Esophagus squamous epithelium (tissue), 5 donors: Measurements from ENCODE around the gene CENPV. TPM values are rescaled to one million over a fixed set of nuclear protein-coding genes. Genes with fewer than 3 reads are reported as not detected.

Source experiments
- DNase-seq: peaks from one replicate; lab custom pipeline; 2025; lab: John Stamatoyannopoulos, UW
- H3K27ac ChIP-seq, 4 donors: fragments of 200-600 bp; sonication (generic); one replicate each; pipeline ENCODE4 v1.5.1; 2016 to 2019; ENCODE audit warnings: mild to moderate bottlenecking in 1 of 4
- H3K27me3 ChIP-seq, 4 donors: fragments of 200-600 bp; sonication (generic); 1 replicate in 3 of 4; 2 replicates in 1 of 4; pipeline versions ENCODE4 v1.5.1 to v1.6.0; 2017 to 2021; ENCODE audit warnings: antibody characterized with exemption in 1 of 4
- H3K36me3 ChIP-seq, 3 donors: fragments of 200-600 bp; sonication (generic); one replicate each; pipeline ENCODE4 v1.5.1; 2016 to 2019
- H3K4me1 ChIP-seq, 3 donors: fragments of 200-600 bp; sonication (generic); one replicate each; pipeline ENCODE4 v1.5.1; 2017 to 2019
- H3K4me3 ChIP-seq, 4 donors: fragments of 200-600 bp; sonication (generic); 1 replicate in 3 of 4; 2 replicates in 1 of 4; pipeline ENCODE4 v1.5.1; 2016 to 2019; ENCODE audit warnings: mild to moderate bottlenecking in 2 of 4, moderate library complexity in 1 of 4
- H3K9me3 ChIP-seq, 3 donors: fragments of 200-600 bp; sonication (generic); one replicate each; pipeline ENCODE4 v1.5.1; 2016 to 2019
- CTCF ChIP-seq, 6 experiments: fragments of 450-650 bp in 4 of 6; fragments of 200-600 bp in 2 of 6; sonication (generic) in 2 of 6; IDR thresholded peaks; one replicate each; pipeline ENCODE4 v1.5.1; 2016 to 2019; ENCODE audit warnings: antibody characterized with exemption in 6 of 6, mild to moderate bottlenecking in 4 of 6, moderate library complexity in 4 of 6
- POLR2A ChIP-seq, 4 donors: fragments of 450-650 bp; IDR thresholded peaks; one replicate each; pipeline ENCODE4 v1.6.1; 2017; ENCODE audit warnings: antibody characterized with exemption in 4 of 4, mild to moderate bottlenecking in 4 of 4, moderate library complexity in 3 of 4
- WGBS, 2 donors: methylation state at CpG; one replicate each; pipeline ENCODE4 v1.1.5; 2018; 5-methylcytosine and 5-hydroxymethylcytosine counted together
- intact Hi-C: fragments of 100-400 bp; cut with DNase I; formaldehyde crosslinking; loops from one replicate; pipeline ENCODE4 v1.15.0; 2022
- total RNA-seq, 4 donors: library from RNA; depleted of rRNA; stranded (reverse); fragments of >200 nt; gene quantifications; one replicate each; pipeline ENCODE4 v1.1.0, GENCODE V29; 2016
- donor health status: DM: yes; HTN: yes; CAD: no.

The CENPV gene
- total RNA-seq, 4 donors from 2014 or later = 0.56 to 5.1 (median 1.5) TPM

GRCh38 chr17:16302856-16303255, 50.4 kb downstream of the CENPV start:
- TF ChIP-seq CTCF (IDR thresholded peaks at IDR 0.05) = no peak
- TF ChIP-seq POLR2A (IDR thresholded peaks at IDR 0.05) = no peak
- DNase-seq = no peak
- Histone ChIP-seq H3K9me3 (no peaks in the 10 kb centered on the region), H3K4me1 (no peaks in the 10 kb centered on the region), H3K4me3 (no peak overlapping the region), H3K36me3 (peaks cover 0 to 52% (median 0%) of the 10 kb centered on the region in 3 donors), H3K27ac (no peak overlapping the region), H3K27me3 (no peaks in the 10 kb centered on the region)
- intact Hi-C loops = no loop called here
- WGBS, 2 donors = 79 to 89% methylated on average over 2 to 4 of the region's 4 CpGs

- intact Hi-C loops = no loop called here
- peaks cover 0 to 52% (median 0%) of the 10 kb centered on the region in 3 donors for H3K36me3 ChIP-seq
- 89 to 95% methylated on average over 13 of the region's 13 CpGs for whole genome bisulfite sequencing, 2 donors
- no peaks in the 10 kb centered on the region for H3K27me3 ChIP-seq
- H3K9me3 ChIP-seq = no peaks in the 10 kb centered on the region
- no peak overlapping the region for H3K27ac ChIP-seq
- no peak for DNase-seq
- no peak overlapping the region for H3K4me3 ChIP-seq
- H3K4me1 ChIP-seq = no peaks in the 10 kb centered on the region
- no peak for TF ChIP-seq POLR2A (IDR thresholded peaks at IDR 0.05)
- no peak for TF ChIP-seq CTCF (IDR thresholded peaks at IDR 0.05)
Observed at GRCh38 chr17:16301963-16302855, 51.1 kb downstream of the CENPV start.

GRCh38 chr17:16300554-16300953, 52.7 kb downstream of the CENPV start:
- no peak for TF ChIP-seq POLR2A (IDR thresholded peaks at IDR 0.05)
- no peak for TF ChIP-seq CTCF (IDR thresholded peaks at IDR 0.05)
- H3K36me3 ChIP-seq = peaks cover 0 to 46% (median 0%) of the 10 kb centered on the region in 3 donors
- intact Hi-C loops = no loop called here
- H3K9me3 ChIP-seq = no peaks in the 10 kb centered on the region
- no peaks in the 10 kb centered on the region for H3K27me3 ChIP-seq
- no peak overlapping the region for H3K4me3 ChIP-seq
- no peak for DNase-seq
- H3K4me1 ChIP-seq = no peaks in the 10 kb centered on the region
- WGBS, 2 donors = 60 to 92% methylated on average over 1 to 3 of the region's 3 CpGs
- H3K27ac ChIP-seq = no peak overlapping the region

GRCh38 chr17:16298140-16298662, 55.1 kb downstream of the CENPV start:
- H3K4me1 ChIP-seq = no peaks in the 10 kb centered on the region
- H3K27me3 ChIP-seq = no peaks in the 10 kb centered on the region
- intact Hi-C loops = no loop called here
- no peak overlapping the region for H3K4me3 ChIP-seq
- H3K36me3 ChIP-seq = peaks cover 0 to 35% (median 0%) of the 10 kb centered on the region in 3 donors
- WGBS, 2 donors = 57% methylated on average over 1 of the region's 1 CpG; no CpG with 5 or more reads in 1 of the 2 donors
- no peak overlapping the region for H3K27ac ChIP-seq
- H3K9me3 ChIP-seq = no peaks in the 10 kb centered on the region
- TF ChIP-seq POLR2A (IDR thresholded peaks at IDR 0.05) (no peak), CTCF (IDR thresholded peaks at IDR 0.05) (no peak)
- no peak for DNase-seq
